Chondrocyte (in vitro differentiated cells): Measurements from ENCODE around the gene SUMO3. TPM values are rescaled to one million over a fixed set of nuclear protein-coding genes. Genes with fewer than 3 reads are reported as not detected.

Source experiments
- DNase-seq: peaks from one replicate; pipeline ENCODE4 v3.0.0; 2021; ENCODE audit warnings: mixed read lengths, low spot score
- H3K27ac Mint-ChIP-seq: one replicate; pipeline ENCODE4 v1.8.0; 2021; ENCODE audit warnings: mild to moderate bottlenecking, moderate library complexity, mixed read lengths; ENCODE audit not compliant: unreplicated experiment
- H3K27me3 Mint-ChIP-seq: 2 replicates; pipeline ENCODE4 v1.8.0; 2021; ENCODE audit warnings: low read depth, mixed read lengths
- H3K36me3 Mint-ChIP-seq: 2 replicates; pipeline ENCODE4 v1.8.0; 2021; ENCODE audit warnings: low read depth, mixed read lengths
- H3K4me1 Mint-ChIP-seq: 2 replicates; pipeline ENCODE4 v1.8.0; 2021; ENCODE audit warnings: low read depth, mild to moderate bottlenecking, mixed read lengths
- H3K4me3 Mint-ChIP-seq: one replicate; pipeline ENCODE4 v1.8.0; 2021; ENCODE audit warnings: mild to moderate bottlenecking, moderate library complexity, mixed read lengths; ENCODE audit not compliant: unreplicated experiment
- H3K9me3 Mint-ChIP-seq: 2 replicates; pipeline ENCODE4 v1.8.0; 2021; ENCODE audit warnings: low read depth, mixed read lengths
- long read RNA-seq: library from polyadenylated mRNA; stranded (forward); transcript quantifications from one replicate; pipeline ENCODE4 v2.0.0, GENCODE V29; 2021
- total RNA-seq: library from RNA; stranded (reverse); gene quantifications from 3 replicates; pipeline ENCODE4 v1.2.1, GENCODE V29; 2021
- TF ChIP-seq, protein P1 (sequence below): fragments of 200-600 bp; sonication (generic); IDR thresholded peaks from 2 replicates; pipeline ENCODE4 v1.5.0; 2021; ENCODE audit warnings: antibody characterized with exemption, mild to moderate bottlenecking, moderate library complexity

Gene SUMO3
- total RNA-seq, result 51.3 to 60.3 TPM (median 52.3 TPM) in 3 replicates
- long read RNA-seq, transcript SUMO3-201 (4 exons, 1,807 nt), result major isoform, 74 of 76 reads
- long read RNA-seq, partial matches to known transcripts, result 0 of 76 reads
- long read RNA-seq, other reads (novel, unspliced or antisense), result 2 of 76 reads

- peaks cover 11% of the 10 kb centered on the region for H3K36me3 Mint-ChIP-seq
These were observed at the start of gene SUMO3 for GRCh38 chr21:44817914-44818639. SUMO3 (minus strand) TSS chr21:44818062; CDS start chr21:44817968, 94 bp downstream.

DNA sequence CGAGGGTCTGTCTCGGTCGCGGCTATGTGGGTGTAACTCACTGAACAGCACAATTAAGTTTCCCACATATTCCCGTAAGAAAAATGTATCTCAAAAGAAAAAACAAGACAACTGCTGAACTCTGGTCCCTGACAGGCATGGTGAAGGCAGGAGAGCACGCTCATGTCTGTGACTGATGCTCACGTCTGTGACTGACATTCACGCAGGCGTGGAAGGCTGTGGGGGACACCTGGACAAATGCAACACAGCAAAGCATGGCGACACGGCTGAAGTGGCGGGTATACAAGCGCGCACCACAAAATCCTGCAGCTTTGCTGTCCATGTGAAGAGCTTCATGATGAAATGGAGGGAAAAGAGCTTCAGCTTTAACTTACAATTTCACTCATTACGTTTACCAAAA lies 49.6 kb upstream of the SUMO3 start:
- no peak for DNase-seq
- Mint-ChIP-seq H3K27me3 (no peaks in the 10 kb centered on the region), H3K9me3 (no peaks in the 10 kb centered on the region), H3K27ac (peak overlapping the region; percentile 69), H3K4me1 (peaks cover 79% of the 10 kb centered on the region), H3K4me3 (peak overlapping the region; percentile 19), H3K36me3 (peaks cover 15% of the 10 kb centered on the region)
- TF ChIP-seq, protein P1, sequence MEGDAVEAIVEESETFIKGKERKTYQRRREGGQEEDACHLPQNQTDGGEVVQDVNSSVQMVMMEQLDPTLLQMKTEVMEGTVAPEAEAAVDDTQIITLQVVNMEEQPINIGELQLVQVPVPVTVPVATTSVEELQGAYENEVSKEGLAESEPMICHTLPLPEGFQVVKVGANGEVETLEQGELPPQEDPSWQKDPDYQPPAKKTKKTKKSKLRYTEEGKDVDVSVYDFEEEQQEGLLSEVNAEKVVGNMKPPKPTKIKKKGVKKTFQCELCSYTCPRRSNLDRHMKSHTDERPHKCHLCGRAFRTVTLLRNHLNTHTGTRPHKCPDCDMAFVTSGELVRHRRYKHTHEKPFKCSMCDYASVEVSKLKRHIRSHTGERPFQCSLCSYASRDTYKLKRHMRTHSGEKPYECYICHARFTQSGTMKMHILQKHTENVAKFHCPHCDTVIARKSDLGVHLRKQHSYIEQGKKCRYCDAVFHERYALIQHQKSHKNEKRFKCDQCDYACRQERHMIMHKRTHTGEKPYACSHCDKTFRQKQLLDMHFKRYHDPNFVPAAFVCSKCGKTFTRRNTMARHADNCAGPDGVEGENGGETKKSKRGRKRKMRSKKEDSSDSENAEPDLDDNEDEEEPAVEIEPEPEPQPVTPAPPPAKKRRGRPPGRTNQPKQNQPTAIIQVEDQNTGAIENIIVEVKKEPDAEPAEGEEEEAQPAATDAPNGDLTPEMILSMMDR, result no peak

More at GRCh38 chr21:44817914-44818639, at the start of gene SUMO3:
- no peaks in the 10 kb centered on the region for H3K27me3 Mint-ChIP-seq
- peaks cover 21% of the 10 kb centered on the region for H3K9me3 Mint-ChIP-seq
- no peak for DNase-seq
- TF ChIP-seq, protein P1, result peak; percentile 51
- peaks cover 22% of the 10 kb centered on the region for H3K4me1 Mint-ChIP-seq
- no peak within 1 kb of the TSS for H3K27ac Mint-ChIP-seq
- H3K4me3 Mint-ChIP-seq, result peak within 1 kb of the TSS; percentile 66

DNA sequence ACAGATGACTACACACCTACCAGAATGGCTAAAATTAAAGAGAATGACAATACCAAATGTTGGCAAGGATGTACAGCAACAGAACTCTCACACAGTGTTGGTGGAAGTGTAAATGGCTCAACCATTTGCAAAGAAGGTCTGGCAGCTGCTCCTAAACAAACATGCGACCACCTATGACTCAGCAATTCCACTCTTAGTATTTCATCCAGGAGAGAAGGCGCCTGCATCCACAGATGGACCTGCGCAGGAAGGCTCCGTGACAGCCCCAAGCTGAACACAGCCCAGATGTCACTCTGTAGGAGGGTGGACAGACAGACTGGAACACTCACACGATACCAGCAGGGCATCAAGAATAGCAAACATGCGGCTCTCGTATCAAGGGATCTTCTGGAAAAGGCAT lies 48.9 kb upstream of the SUMO3 start:
- TF ChIP-seq, protein P1, result no peak
- peaks cover 16% of the 10 kb centered on the region for H3K36me3 Mint-ChIP-seq
- H3K9me3 Mint-ChIP-seq, result no peaks in the 10 kb centered on the region
- no peak for DNase-seq
- peak overlapping the region; percentile 7 for H3K4me3 Mint-ChIP-seq
- H3K27ac Mint-ChIP-seq, result peak overlapping the region; percentile 89
- no peaks in the 10 kb centered on the region for H3K27me3 Mint-ChIP-seq
- H3K4me1 Mint-ChIP-seq, result peaks cover 77% of the 10 kb centered on the region

DNA sequence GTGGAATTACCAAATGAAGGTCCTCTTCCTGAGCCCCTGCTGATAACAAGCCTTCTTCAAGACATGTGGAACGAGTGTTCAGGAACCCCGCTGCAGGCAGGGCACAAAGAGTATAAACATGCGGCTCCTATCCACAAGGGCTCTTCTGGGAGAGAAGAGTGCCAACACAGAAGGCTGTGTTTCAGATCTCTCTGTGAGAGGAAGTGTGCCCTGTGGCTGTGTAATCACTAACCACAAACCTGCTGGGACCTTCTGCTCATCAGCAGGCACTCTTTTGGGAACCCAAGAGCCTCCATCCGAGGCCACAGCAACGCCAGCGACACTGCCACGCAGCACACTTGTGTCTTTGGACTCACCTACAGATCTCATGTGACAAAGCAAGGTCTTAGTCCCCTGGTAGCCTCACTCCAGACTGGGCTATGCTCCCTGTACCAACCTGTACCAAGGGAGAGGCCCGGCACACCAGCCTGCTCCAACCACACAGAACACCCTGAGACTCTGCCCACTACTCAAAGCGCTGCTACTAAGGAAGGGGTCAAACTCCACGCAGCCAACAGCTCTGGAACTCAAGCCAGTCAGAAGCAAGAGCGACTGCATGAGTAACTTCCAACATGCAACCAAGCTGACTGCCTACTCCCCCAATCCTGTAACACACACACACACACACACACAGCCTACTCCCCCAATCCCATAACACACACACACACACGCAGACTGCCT lies 47.9 kb upstream of the SUMO3 start:
- TF ChIP-seq, protein P1, result no peak
- Mint-ChIP-seq H3K4me1 (peaks cover 76% of the 10 kb centered on the region), H3K9me3 (no peaks in the 10 kb centered on the region), H3K27ac (peak overlapping the region; percentile 89), H3K4me3 (no peak overlapping the region), H3K36me3 (peaks cover 24% of the 10 kb centered on the region), H3K27me3 (no peaks in the 10 kb centered on the region)
- DNase-seq, result no peak
